PC-3 (cell line): ENCODE results near the gene EIF3B. TPM values are rescaled to one million over a fixed set of nuclear protein-coding genes. Genes with fewer than 3 reads are reported as not detected.
"Not testable (repeated sequence)": the region's sequence is repeated elsewhere in the genome, so short reads cannot be mapped to it uniquely, and the experiment has no call there.

ENCODE experiments used
- ATAC-seq: fragments of 200-7000 bp; cut with Tn5 transposase; 2 replicates; pipeline ENCODE4 v1.9.1; 2020; ENCODE audit warnings: mild to moderate bottlenecking, moderate library complexity
- BruUV-seq: library from RNA; stranded (reverse); fragments of 400-500 nt; replicated peaks from 2 replicates; lab custom pipeline; 2021; lab: Mats Ljungman, UMichigan
- CTCF ChIA-PET: fragments of 300-600 bp; sonication (Branson Sonifier 250); formaldehyde crosslinking; loops from one replicate; lab custom pipeline; 2022; ENCODE audit warnings: antibody characterized with exemption; lab: Charles Lee
- POLR2A ChIA-PET: fragments of 300-600 bp; sonication (Branson Sonifier 250); formaldehyde crosslinking; loops from one replicate; lab custom pipeline; 2022; ENCODE audit warnings: antibody characterized with exemption; ENCODE audit not compliant: unreplicated experiment; lab: Charles Lee
- DNase-seq: peaks from one replicate; pipeline ENCODE4 v3.0.0-alpha.2; 2015
- H2AFZ ChIP-seq: fragments of 300-600 bp; sonication (generic); 2 replicates; pipeline ENCODE4 v1.6.0; 2016; ENCODE audit warnings: antibody characterized with exemption, low read length
- H3F3A ChIP-seq: fragments of 300-600 bp; sonication (generic); one replicate; pipeline ENCODE4 v1.6.0; 2017; ENCODE audit warnings: antibody characterized with exemption, low read length, control low read depth, mild to moderate bottlenecking; ENCODE audit not compliant: unreplicated experiment
- H3K27ac ChIP-seq: fragments of 300-600 bp; sonication (generic); 2 replicates; pipeline ENCODE4 v1.5.1; 2016; ENCODE audit warnings: mild to moderate bottlenecking, low read length
- H3K27me3 ChIP-seq: fragments of 300-600 bp; sonication (generic); 2 replicates; pipeline ENCODE4 v1.6.1; 2016; ENCODE audit warnings: low read length, mixed read lengths
- H3K36me3 ChIP-seq: fragments of 300-600 bp; sonication (generic); 2 replicates; pipeline ENCODE4 v1.6.1; 2016; ENCODE audit warnings: low read depth, mixed run types, low read length, mixed read lengths
- H3K4me1 ChIP-seq: fragments of 300-600 bp; sonication (generic); 2 replicates; pipeline ENCODE4 v1.5.1; 2016; ENCODE audit warnings: low read length; ENCODE audit not compliant: insufficient read depth
- H3K4me2 ChIP-seq: fragments of 300-600 bp; sonication (generic); 2 replicates; pipeline ENCODE4 v1.6.0; 2016; ENCODE audit warnings: low read length
- H3K4me3 ChIP-seq: fragments of 300-600 bp; sonication (generic); 2 replicates; pipeline ENCODE4 v1.5.1; 2016; ENCODE audit warnings: mild to moderate bottlenecking, low read length, mixed read lengths
- H3K79me2 ChIP-seq: fragments of 300-600 bp; sonication (generic); 2 replicates; pipeline ENCODE4 v1.6.1; 2017; ENCODE audit warnings: low read length, mixed read lengths
- H3K9ac ChIP-seq: fragments of 300-600 bp; sonication (generic); 2 replicates; pipeline ENCODE4 v1.6.0; 2016; ENCODE audit warnings: mild to moderate bottlenecking, low read length
- H3K9me2 ChIP-seq: fragments of 300-600 bp; sonication (generic); replicated peaks from 2 replicates; pipeline ENCODE4 v1.6.1; 2016; ENCODE audit warnings: mixed run types, low read length, mixed read lengths
- H3K9me3 ChIP-seq: fragments of 300-600 bp; sonication (generic); 2 replicates; pipeline ENCODE4 v1.6.1; 2016; ENCODE audit warnings: low read length, mixed read lengths
- H4K20me1 ChIP-seq: fragments of 300-600 bp; sonication (generic); 2 replicates; pipeline ENCODE4 v1.6.1; 2016; ENCODE audit warnings: low read length, mixed read lengths
- CTCF ChIP-seq: fragments of 300-600 bp; sonication (generic); conservative IDR thresholded peaks from 2 replicates; pipeline ENCODE4 v1.5.1; 2017; ENCODE audit warnings: antibody characterized with exemption, low read depth, mild to moderate bottlenecking, low read length
- EZH2 ChIP-seq: fragments of 300-600 bp; sonication (generic); IDR thresholded peaks from one replicate; pipeline ENCODE4 v1.6.1; 2017; ENCODE audit warnings: antibody characterized with exemption, mild to moderate bottlenecking, low read length; ENCODE audit not compliant: unreplicated experiment
- EZH2phosphoT487 ChIP-seq: fragments of 300-600 bp; sonication (generic); IDR thresholded peaks from 2 replicates; pipeline ENCODE4 v1.6.1; 2018; ENCODE audit warnings: mild to moderate bottlenecking, antibody characterized with exemption, low read length, borderline replicate concordance
- intact Hi-C: fragments of 100-400 bp; cut with micrococcal nuclease; formaldehyde crosslinking; loops from 2 replicates; pipeline ENCODE4 v1.9.0; 2023
- total RNA-seq: library from RNA; depleted of rRNA; stranded (reverse); fragments of >200 nt; gene quantifications from 2 replicates; pipeline ENCODE4 v1.2.3, GENCODE V29; 2014

The EIF3B gene
- total RNA-seq, 1 experiment from 2014 or later: 289 TPM

GRCh38 chr7:2313450-2314208 is 41.0 kb upstream of the EIF3B start:
- Histone ChIP-seq H3K27me3 (no peaks in the 10 kb centered on the region), H3K4me3 (peak overlapping the region; percentile 92), H3K4me1 (peaks cover 24% of the 10 kb centered on the region), H3F3A (no peaks in the 10 kb centered on the region), H3K9ac (peak overlapping the region; percentile 83), H2AFZ (peak overlapping the region; percentile 81), H3K36me3 (no peaks in the 10 kb centered on the region), H3K79me2 (peaks cover 38% of the 10 kb centered on the region), H4K20me1 (no peaks in the 10 kb centered on the region), H3K4me2 (peak overlapping the region; percentile 91), H3K9me3 (no peaks in the 10 kb centered on the region), H3K9me2 (no peaks in the 10 kb centered on the region), H3K27ac (0 out of 2 replicates have a peak overlapping the region, but pooled peaks have one; percentile 11)
- POLR2A ChIA-PET: no interaction called here
- CTCF ChIA-PET: interaction anchor here (0.6 kb wide), 1 partner anchor 246 kb away, joined by 4 read pairs; no protein-coding TSS in a partner anchor
- TF ChIP-seq EZH2phosphoT487 (no peak), CTCF (no peak), EZH2 (no peak)
- ATAC-seq (peak; percentile 21), DNase-seq (peak; percentile 2)
- intact Hi-C loops: loop anchor here (2.0 to 5.0 kb wide), 2 partner anchors 51 to 65 kb away; no protein-coding TSS in a partner anchor
- BruUV-seq: no TSS peak

GRCh38 chr7:2314209-2314955 is 40.2 kb upstream of the EIF3B start, which contains the start of gene SNX8:
SNX8 (minus strand) TSS chr7:2314441; CDS start chr7:2314421, 20 bp downstream.
- TF ChIP-seq EZH2: no peak
- TF ChIP-seq EZH2phosphoT487: no peak
- TF ChIP-seq CTCF: no peak
- intact Hi-C loops: loop anchor here (2.0 to 5.0 kb wide), 2 partner anchors 52 to 66 kb away; no protein-coding TSS in a partner anchor
- H3K4me3 ChIP-seq: peak within 1 kb of the TSS; percentile 92
- no peaks in the 10 kb centered on the region for H3K27me3 ChIP-seq
- H3K4me1 ChIP-seq: peaks cover 24% of the 10 kb centered on the region
- no peaks in the 10 kb centered on the region for H3F3A ChIP-seq
- H3K36me3 ChIP-seq: no peaks in the 10 kb centered on the region
- H3K27ac ChIP-seq: 0 out of 2 replicates have a peak within 1 kb of the TSS, but pooled peaks have one; percentile 11
- H3K9me3 ChIP-seq: no peaks in the 10 kb centered on the region
- H2AFZ ChIP-seq: peak within 1 kb of the TSS; percentile 81
- no TSS peak for BruUV-seq
- H3K4me2 ChIP-seq: peak within 1 kb of the TSS; percentile 91
- no peaks in the 10 kb centered on the region for H3K9me2 ChIP-seq
- DNase-seq (peak; percentile 87), ATAC-seq (peak; percentile 78)
- POLR2A ChIA-PET: no interaction called here
- CTCF ChIA-PET: no interaction called here
- peaks cover 31% of the 10 kb centered on the region for H3K79me2 ChIP-seq
- no peaks in the 10 kb centered on the region for H4K20me1 ChIP-seq
- H3K9ac ChIP-seq: peak within 1 kb of the TSS; percentile 83

- CTCF ChIA-PET, POLR2A ChIA-PET, H3K27me3 ChIP-seq, H3F3A ChIP-seq, ATAC-seq, H4K20me1 ChIP-seq, H3K9ac ChIP-seq, H3K9me3 ChIP-seq, H3K36me3 ChIP-seq, H3K9me2 ChIP-seq, H3K27ac ChIP-seq, DNase-seq, BruUV-seq: not testable (repeated sequence)
- Histone ChIP-seq H3K4me1 (peaks cover 17% of the 10 kb centered on the region), H3K4me2 (peak overlapping the region; percentile 77), H3K4me3 (peak overlapping the region; percentile 56), H3K79me2 (peaks cover 31% of the 10 kb centered on the region), H2AFZ (peak overlapping the region; percentile 59; the same call in 1 of the 2 replicates)
- intact Hi-C loops: loop anchor here (2.0 to 5.0 kb wide), 2 partner anchors 53 to 66 kb away; no protein-coding TSS in a partner anchor
Observed at GRCh38 chr7:2314956-2315530, 39.6 kb upstream of the EIF3B start.
